ENCODE data around the gene ZNF578.
"Not testable (repeated sequence)": the region's sequence is repeated elsewhere in the genome, so short reads cannot be mapped to it uniquely, and the experiment has no call there.

Gene ZNF578

DNA sequence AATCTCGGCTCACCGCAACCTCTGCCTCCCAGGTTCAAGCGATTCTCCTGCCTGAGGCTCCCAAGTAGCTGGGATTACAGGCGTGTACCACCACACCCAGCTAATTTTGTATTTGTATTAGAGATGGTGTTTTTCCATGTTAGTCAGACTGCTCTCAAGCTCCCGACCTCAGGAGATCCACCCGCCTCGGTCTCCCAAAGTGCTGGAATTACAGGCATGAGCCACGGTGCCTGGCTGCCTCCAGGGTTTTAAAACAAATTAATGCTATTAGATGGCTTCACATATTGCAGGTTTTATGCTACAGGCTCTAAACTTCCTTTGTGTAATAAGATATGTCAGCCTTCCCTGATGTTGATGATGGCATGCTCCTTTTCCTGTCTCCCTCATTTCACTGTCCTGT lies 108.3 kb downstream of the ZNF578 start:
- DNase-seq (ENCODE audit: low read depth in 2 of 2), result not testable (repeated sequence)

All from stimulated activated CD4-positive, alpha-beta T cell treated with anti-CD3 and anti-CD28 coated beads, Interleukin-1b, Interleukin-23, amount 100 ng/mL, for 4 hours (primary cell).